Osteoblast (primary cell): ENCODE measurements around the gene RNF19B. TPM values are rescaled to one million over a fixed set of nuclear protein-coding genes. Genes with fewer than 3 reads are reported as not detected.

Experiments
- DNase-seq: peaks from one replicate; pipeline ENCODE4 v3.0.0; 2011; ENCODE audit warnings: low spot score, mixed read lengths; ENCODE audit not compliant: insufficient read length; ENCODE audit errors: missing footprints
- H2AFZ ChIP-seq: 2 replicates; pipeline ENCODE4 v1.6.0; 2011; ENCODE audit warnings: mild to moderate bottlenecking, low read length
- H3K27ac ChIP-seq: 2 replicates; pipeline ENCODE4 v1.5.1; 2011; ENCODE audit warnings: mild to moderate bottlenecking, low read depth, low read length, moderate library complexity
- H3K27me3 ChIP-seq: 2 replicates; pipeline ENCODE4 v1.6.0; 2012; ENCODE audit warnings: mild to moderate bottlenecking, control low read depth, inconsistent platforms, low read length, moderate library complexity; ENCODE audit not compliant: insufficient read depth
- H3K36me3 ChIP-seq: 2 replicates; pipeline ENCODE4 v1.5.1; 2011; ENCODE audit warnings: mild to moderate bottlenecking, low read length, control low read depth, moderate library complexity; ENCODE audit not compliant: insufficient read depth
- H3K4me1 ChIP-seq: 2 replicates; pipeline ENCODE4 v1.5.1; 2011; ENCODE audit warnings: mild to moderate bottlenecking, low read length, control low read depth, moderate library complexity; ENCODE audit not compliant: insufficient read depth
- H3K4me2 ChIP-seq: 2 replicates; pipeline ENCODE4 v1.6.0; 2011; ENCODE audit warnings: mild to moderate bottlenecking, low read length; ENCODE audit not compliant: insufficient read depth
- H3K4me3 ChIP-seq: fragments of 200-600 bp; sonication (generic); 3 replicates; pipeline ENCODE4 v1.5.1; 2012; ENCODE audit warnings: mild to moderate bottlenecking, low read length, inconsistent platforms; ENCODE audit not compliant: insufficient read depth
- H3K79me2 ChIP-seq: 2 replicates; pipeline ENCODE4 v1.6.0; 2012; ENCODE audit warnings: mild to moderate bottlenecking, low read length, control low read depth, inconsistent platforms; ENCODE audit not compliant: insufficient read depth
- H3K9me3 ChIP-seq: 2 replicates; pipeline ENCODE4 v1.5.1; 2011; ENCODE audit warnings: low read depth, low read length, control low read depth
- H4K20me1 ChIP-seq: 2 replicates; pipeline ENCODE4 v1.6.0; 2012; ENCODE audit warnings: mild to moderate bottlenecking, low read length, control low read depth; ENCODE audit not compliant: insufficient read depth
- total RNA-seq: library from RNA; depleted of rRNA; stranded (reverse); fragments of >200 nt; gene quantifications from 2 replicates; pipeline ENCODE4 v1.2.3, GENCODE V29; 2012
- TF ChIP-seq, protein P1 (sequence below): IDR thresholded peaks from 2 replicates; pipeline ENCODE4 v1.5.1; 2011; ENCODE audit warnings: mild to moderate bottlenecking, low read depth, low read length, moderate library complexity; ENCODE audit errors: extremely low read depth

The RNF19B gene
- total RNA-seq, 1 donor: 14.5 TPM

DNA sequence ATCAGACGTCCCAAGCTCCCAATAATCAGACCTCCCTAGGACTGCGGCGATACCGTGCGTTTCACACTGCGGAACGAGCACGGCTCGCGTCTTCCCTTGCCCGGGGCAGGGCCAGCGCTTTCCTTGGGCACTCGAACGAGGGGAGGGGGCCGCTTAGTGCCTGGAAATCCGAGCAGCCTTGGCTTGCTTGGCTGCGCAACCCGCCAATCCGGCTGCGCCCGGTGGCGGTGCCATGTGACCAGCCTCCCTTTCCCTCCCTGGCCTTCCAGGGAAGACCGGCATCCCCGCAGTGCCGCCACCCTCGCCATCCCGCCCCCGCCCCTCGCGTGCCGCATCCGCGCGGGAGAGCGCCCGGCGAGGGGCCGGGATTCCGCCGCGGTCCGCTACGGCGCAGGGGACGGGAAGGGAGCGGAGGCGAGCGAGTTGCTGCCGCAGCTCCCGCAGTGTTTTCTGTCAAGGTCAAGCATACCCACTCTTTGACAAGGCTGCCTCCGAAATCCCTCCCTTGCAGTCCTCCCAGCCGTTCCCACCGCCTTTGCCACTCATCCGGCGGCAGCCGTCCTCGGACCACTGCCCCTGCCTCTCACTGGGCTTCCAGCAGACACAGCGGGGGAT, 8.3 kb upstream of the RNF19B start:
- Histone ChIP-seq H3K4me2 (peak overlapping the region; percentile 98), H3K27ac (no peak overlapping the region), H3K27me3 (no peaks in the 10 kb centered on the region), H3K9me3 (no peaks in the 10 kb centered on the region), H2AFZ (peak overlapping the region; percentile 97), H3K4me3 (peak overlapping the region; percentile 76), H3K79me2 (no peaks in the 10 kb centered on the region), H3K36me3 (no peaks in the 10 kb centered on the region), H3K4me1 (peaks cover 25% of the 10 kb centered on the region), H4K20me1 (no peaks in the 10 kb centered on the region)
- DNase-seq: peak; percentile 94
- TF ChIP-seq, protein P1, sequence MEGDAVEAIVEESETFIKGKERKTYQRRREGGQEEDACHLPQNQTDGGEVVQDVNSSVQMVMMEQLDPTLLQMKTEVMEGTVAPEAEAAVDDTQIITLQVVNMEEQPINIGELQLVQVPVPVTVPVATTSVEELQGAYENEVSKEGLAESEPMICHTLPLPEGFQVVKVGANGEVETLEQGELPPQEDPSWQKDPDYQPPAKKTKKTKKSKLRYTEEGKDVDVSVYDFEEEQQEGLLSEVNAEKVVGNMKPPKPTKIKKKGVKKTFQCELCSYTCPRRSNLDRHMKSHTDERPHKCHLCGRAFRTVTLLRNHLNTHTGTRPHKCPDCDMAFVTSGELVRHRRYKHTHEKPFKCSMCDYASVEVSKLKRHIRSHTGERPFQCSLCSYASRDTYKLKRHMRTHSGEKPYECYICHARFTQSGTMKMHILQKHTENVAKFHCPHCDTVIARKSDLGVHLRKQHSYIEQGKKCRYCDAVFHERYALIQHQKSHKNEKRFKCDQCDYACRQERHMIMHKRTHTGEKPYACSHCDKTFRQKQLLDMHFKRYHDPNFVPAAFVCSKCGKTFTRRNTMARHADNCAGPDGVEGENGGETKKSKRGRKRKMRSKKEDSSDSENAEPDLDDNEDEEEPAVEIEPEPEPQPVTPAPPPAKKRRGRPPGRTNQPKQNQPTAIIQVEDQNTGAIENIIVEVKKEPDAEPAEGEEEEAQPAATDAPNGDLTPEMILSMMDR: no peak

DNA sequence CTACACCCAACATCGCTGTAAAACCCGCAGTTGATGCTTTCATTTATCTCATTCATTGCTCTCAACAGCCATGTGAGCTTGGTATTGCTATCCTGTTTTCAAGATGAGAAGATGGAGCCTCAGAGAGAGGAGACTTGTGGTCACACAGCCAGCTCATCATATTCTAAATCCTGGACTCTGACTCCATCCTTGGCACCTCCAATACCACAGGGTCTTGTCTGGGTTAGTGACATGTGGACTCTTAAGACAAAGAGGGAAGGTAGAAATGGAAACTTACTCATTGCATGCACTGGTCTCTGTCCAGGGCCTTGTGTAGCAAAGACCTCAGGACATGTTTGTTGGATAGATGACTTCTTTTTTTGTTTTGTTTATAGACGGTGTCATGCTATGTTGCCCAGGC, 7.0 kb upstream of the RNF19B start:
- Histone ChIP-seq H3K27me3 (no peaks in the 10 kb centered on the region), H3K79me2 (no peaks in the 10 kb centered on the region), H3K4me3 (no peak overlapping the region), H3K4me1 (peaks cover 29% of the 10 kb centered on the region), H3K4me2 (no peak overlapping the region), H3K27ac (no peak overlapping the region), H4K20me1 (no peaks in the 10 kb centered on the region), H3K9me3 (no peaks in the 10 kb centered on the region), H2AFZ (no peak overlapping the region), H3K36me3 (no peaks in the 10 kb centered on the region)
- DNase-seq: no peak
- TF ChIP-seq, protein P1: no peak

DNA sequence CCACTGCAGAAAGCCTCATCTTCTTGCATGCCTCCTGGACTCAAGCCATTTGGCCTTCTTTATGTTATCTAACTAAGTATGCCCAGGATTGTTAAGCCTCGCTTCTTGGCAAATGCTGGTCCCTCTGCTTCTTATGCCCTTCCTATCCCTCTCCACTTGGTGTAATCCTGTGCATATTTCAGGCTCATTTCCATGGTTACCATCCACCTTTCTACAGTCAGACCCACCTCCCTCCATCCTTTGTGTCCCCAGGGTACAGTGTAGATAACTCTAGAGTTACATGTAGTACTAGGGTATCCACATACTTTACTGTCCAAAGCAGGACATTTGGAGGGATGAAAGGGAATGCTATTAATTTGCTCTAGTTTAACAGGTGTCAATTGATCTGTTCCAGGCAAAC, 6.5 kb upstream of the RNF19B start:
- no peak overlapping the region for H3K27ac ChIP-seq
- no peaks in the 10 kb centered on the region for H3K27me3 ChIP-seq
- H3K4me1 ChIP-seq: peaks cover 29% of the 10 kb centered on the region
- no peaks in the 10 kb centered on the region for H3K79me2 ChIP-seq
- H2AFZ ChIP-seq: no peak overlapping the region
- H3K36me3 ChIP-seq: no peaks in the 10 kb centered on the region
- H3K4me2 ChIP-seq: no peak overlapping the region
- H4K20me1 ChIP-seq: no peaks in the 10 kb centered on the region
- no peak overlapping the region for H3K4me3 ChIP-seq
- TF ChIP-seq, protein P1: no peak
- DNase-seq: peak; percentile 65
- no peaks in the 10 kb centered on the region for H3K9me3 ChIP-seq

DNA sequence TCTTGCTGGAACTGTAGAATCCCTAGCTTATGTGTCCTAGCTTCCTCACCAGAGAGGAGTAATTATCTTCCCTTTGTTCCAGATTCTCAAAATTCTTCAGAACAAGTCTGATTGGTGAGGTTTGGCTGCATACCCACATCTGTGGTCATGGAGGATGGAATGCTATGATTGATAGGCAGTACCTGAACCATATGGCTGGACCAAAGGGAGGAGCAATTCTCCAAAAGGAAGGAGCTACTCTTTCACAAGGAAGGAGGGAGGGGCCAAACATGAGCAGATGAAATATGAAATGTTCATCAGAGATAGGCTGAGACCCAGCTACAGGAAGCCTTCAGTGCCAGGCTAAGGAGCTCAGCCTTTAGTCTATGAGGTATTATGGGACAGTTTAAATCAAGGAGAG, 5.0 kb upstream of the RNF19B start:
- TF ChIP-seq, protein P1: no peak
- no peaks in the 10 kb centered on the region for H4K20me1 ChIP-seq

More for the DNA sequence above, 5.0 kb upstream of the RNF19B start:
- H3K4me2 ChIP-seq: no peak overlapping the region
- peaks cover 29% of the 10 kb centered on the region for H3K4me1 ChIP-seq
- H2AFZ ChIP-seq: no peak overlapping the region
- no peak overlapping the region for H3K4me3 ChIP-seq
- no peak overlapping the region for H3K27ac ChIP-seq
- H3K9me3 ChIP-seq: no peaks in the 10 kb centered on the region
- no peaks in the 10 kb centered on the region for H3K79me2 ChIP-seq
- no peak for DNase-seq
- H3K36me3 ChIP-seq: no peaks in the 10 kb centered on the region
- no peaks in the 10 kb centered on the region for H3K27me3 ChIP-seq
